DND-41 (cell line): ENCODE measurements around the gene BICRAL.

Experiments
- ATAC-seq: fragments of 200-7000 bp; cut with Tn5 transposase; 3 replicates; pipeline ENCODE4 v1.9.1; 2021; ENCODE audit warnings: low read depth; ENCODE audit not compliant: insufficient read depth
- DNase-seq: peaks from one replicate; pipeline ENCODE4 v3.0.0-alpha.2; 2020
- H2AFZ ChIP-seq: 2 replicates; pipeline ENCODE4 v1.6.0; 2012; ENCODE audit warnings: low read depth, low read length
- H3K27ac ChIP-seq: 2 replicates; pipeline ENCODE4 v1.5.1; 2012; ENCODE audit warnings: low read length, inconsistent platforms
- H3K27me3 ChIP-seq: fragments of 200-600 bp; sonication (generic); 2 replicates; pipeline ENCODE4 v1.6.0; 2012; ENCODE audit warnings: low read length, mild to moderate bottlenecking, inconsistent platforms; ENCODE audit not compliant: insufficient read depth, poor library complexity
- H3K36me3 ChIP-seq: 2 replicates; pipeline ENCODE4 v1.5.1; 2012; ENCODE audit warnings: low read length, inconsistent platforms; ENCODE audit not compliant: insufficient read depth
- H3K4me1 ChIP-seq: 2 replicates; pipeline ENCODE4 v1.5.1; 2012; ENCODE audit warnings: mild to moderate bottlenecking, low read length; ENCODE audit not compliant: insufficient read depth
- H3K4me2 ChIP-seq: 2 replicates; pipeline ENCODE4 v1.6.0; 2012; ENCODE audit warnings: mild to moderate bottlenecking, moderate library complexity, low read length, inconsistent platforms; ENCODE audit not compliant: insufficient read depth
- H3K4me3 ChIP-seq, 2 experiments: fragments of 200-600 bp in 1 of 2; shearing (Covaris generic) in 1 of 2; 2 replicates each; pipeline ENCODE4 v1.5.1; 2012 to 2016; ENCODE audit warnings: inconsistent platforms in 2 of 2, low read length in 2 of 2, mild to moderate bottlenecking in 2 of 2, low read depth in 1 of 2, moderate library complexity in 1 of 2
- H3K79me2 ChIP-seq: 2 replicates; pipeline ENCODE4 v1.6.0; 2012; ENCODE audit warnings: low read length, inconsistent platforms; ENCODE audit not compliant: insufficient read depth
- H3K9ac ChIP-seq: 2 replicates; pipeline ENCODE4 v1.6.0; 2012; ENCODE audit warnings: low read depth, mild to moderate bottlenecking, inconsistent platforms, low read length, moderate library complexity
- H3K9me3 ChIP-seq: 2 replicates; pipeline ENCODE4 v1.5.1; 2012; ENCODE audit warnings: low read length, moderate library complexity, mild to moderate bottlenecking, inconsistent platforms; ENCODE audit not compliant: insufficient read depth, severe bottlenecking
- H4K20me1 ChIP-seq: 2 replicates; pipeline ENCODE4 v1.6.0; 2012; ENCODE audit warnings: low read length; ENCODE audit not compliant: insufficient read depth
- CTCF ChIP-seq: IDR thresholded peaks from 2 replicates; pipeline ENCODE4 v1.5.1; 2012; ENCODE audit warnings: borderline replicate concordance, low read length, moderate library complexity, mild to moderate bottlenecking; ENCODE audit not compliant: poor library complexity, severe bottlenecking; ENCODE audit errors: extremely low read depth
- EZH2 ChIP-seq: IDR thresholded peaks from 3 replicates; pipeline ENCODE4 v1.6.1; 2012; ENCODE audit warnings: borderline replicate concordance, low read depth, mild to moderate bottlenecking, moderate library complexity, low read length, inconsistent platforms; ENCODE audit not compliant: severe bottlenecking

Gene BICRAL

DNA sequence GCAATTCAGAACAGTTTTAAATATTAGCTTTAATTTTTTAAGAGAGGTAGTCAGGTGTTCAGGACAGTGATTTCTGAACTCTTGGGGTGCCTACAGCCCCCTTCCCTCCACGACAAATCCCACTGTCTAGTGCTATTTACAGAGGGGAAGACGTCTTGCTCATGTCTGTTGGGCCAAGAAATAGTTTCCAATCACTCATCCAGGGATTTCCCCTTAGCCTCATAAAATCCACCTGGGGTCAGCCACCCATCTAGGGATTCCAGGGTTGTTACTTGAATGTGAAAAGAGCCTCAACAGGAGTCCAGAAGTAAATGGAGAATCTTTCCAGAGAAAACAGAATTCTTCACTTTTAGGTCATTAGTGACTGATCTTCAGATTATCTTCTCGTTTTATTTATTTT is 37.0 kb downstream of the BICRAL start:
- Histone ChIP-seq H3K4me3 (no peak overlapping the region), H3K27ac (no peak overlapping the region), H3K4me1 (no peaks in the 10 kb centered on the region), H4K20me1 (no peaks in the 10 kb centered on the region), H3K27me3 (no peaks in the 10 kb centered on the region), H3K36me3 (peaks cover 14% of the 10 kb centered on the region; the same call in 1 of the 2 replicates), H3K79me2 (no peaks in the 10 kb centered on the region), H2AFZ (no peak overlapping the region), H3K4me2 (no peak overlapping the region), H3K9ac (no peak overlapping the region), H3K9me3 (no peaks in the 10 kb centered on the region)
- TF ChIP-seq CTCF (no peak), EZH2 (no peak)
- ATAC-seq: no peak
- no peak for DNase-seq

- ATAC-seq (peak; percentile 61; the same call in 1 of the 3 replicates), DNase-seq (no peak)
Measured at GRCh38 chr6:42819803-42820511, 38.1 kb downstream of the BICRAL start.

GRCh38 chr6:42820512-42821340 is 38.9 kb downstream of the BICRAL start:
- no peaks in the 10 kb centered on the region for H3K79me2 ChIP-seq
- TF ChIP-seq CTCF (no peak), EZH2 (no peak)
- ATAC-seq: no peak
- H3K9ac ChIP-seq: no peak overlapping the region
- H3K27me3 ChIP-seq: no peaks in the 10 kb centered on the region
- H3K4me3 ChIP-seq: no peak overlapping the region
- H3K27ac ChIP-seq: no peak overlapping the region
- peaks cover 21% of the 10 kb centered on the region; the same call in 1 of the 2 replicates for H3K36me3 ChIP-seq
- no peaks in the 10 kb centered on the region for H4K20me1 ChIP-seq
- H3K4me1 ChIP-seq: no peaks in the 10 kb centered on the region
- no peak overlapping the region for H2AFZ ChIP-seq
- H3K4me2 ChIP-seq: no peak overlapping the region
- H3K9me3 ChIP-seq: no peaks in the 10 kb centered on the region
- DNase-seq: no peak

More at GRCh38 chr6:42819803-42820511, 38.1 kb downstream of the BICRAL start:
- no peak overlapping the region for H3K9ac ChIP-seq
- peaks cover 21% of the 10 kb centered on the region; the same call in 1 of the 2 replicates for H3K36me3 ChIP-seq
- no peak overlapping the region for H3K4me2 ChIP-seq
- no peak overlapping the region for H2AFZ ChIP-seq
- no peaks in the 10 kb centered on the region for H3K4me1 ChIP-seq
- TF ChIP-seq CTCF: no peak
- TF ChIP-seq EZH2: no peak
- no peak overlapping the region for H3K4me3 ChIP-seq
- no peaks in the 10 kb centered on the region for H3K79me2 ChIP-seq
- no peak overlapping the region for H3K27ac ChIP-seq
- no peaks in the 10 kb centered on the region for H3K27me3 ChIP-seq
- no peaks in the 10 kb centered on the region for H4K20me1 ChIP-seq
- H3K9me3 ChIP-seq: no peaks in the 10 kb centered on the region
